Body of pancreas (tissue), 4 donors: ENCODE data around the gene LRCH1. TPM values are rescaled to one million over a fixed set of nuclear protein-coding genes. Genes with fewer than 3 reads are reported as not detected.
A peak's percentile ranks its signal among the peaks of the same experiment; 100 is the strongest.

Source experiments
- ATAC-seq: fragments of 150-250 bp; one replicate; pipeline ENCODE4 v1.9.1; 2016
- DNase-seq, 4 donors: peaks; one replicate each; pipeline ENCODE4 v3.0.0-alpha.2; 2019
- H3K27ac ChIP-seq, 4 donors: fragments of 200-600 bp; sonication (generic); 1 replicate in 3 of 4; 2 replicates in 1 of 4; pipeline versions ENCODE4 v1.5.1 to v1.6.1; 2016 to 2019; ENCODE audit warnings: mild to moderate bottlenecking in 1 of 4, mixed read lengths in 1 of 4, moderate library complexity in 1 of 4
- H3K27me3 ChIP-seq, 2 donors: fragments of 200-600 bp; sonication (generic); one replicate each; pipeline ENCODE4 v1.6.0; 2016; ENCODE audit warnings: mild to moderate bottlenecking in 1 of 2
- H3K36me3 ChIP-seq, 2 donors: fragments of 200-600 bp; sonication (generic); replicated peaks in 1 of 2; 2 replicates each; pipeline ENCODE4 v1.5.1; 2016; ENCODE audit warnings: low read depth in 2 of 2; ENCODE audit not compliant: insufficient read depth in 1 of 2
- H3K4me1 ChIP-seq: fragments of 200-600 bp; sonication (generic); one replicate; pipeline ENCODE4 v1.6.0; 2016
- H3K4me3 ChIP-seq, 2 donors: fragments of 200-600 bp; sonication (generic); 1 replicate in 1 of 2; 2 replicates in 1 of 2; pipeline ENCODE4 v1.5.1; 2016 to 2019
- H3K9me3 ChIP-seq, 3 donors: fragments of 200-600 bp; sonication (generic); 1 replicate in 2 of 3; 2 replicates in 1 of 3; pipeline ENCODE4 v1.5.1; 2016
- POLR2A ChIP-seq, 3 donors: fragments of 450-650 bp; IDR thresholded peaks; one replicate each; pipeline ENCODE4 v1.6.1; 2016; ENCODE audit warnings: antibody characterized with exemption in 3 of 3, mild to moderate bottlenecking in 2 of 3
- WGBS, 2 donors: methylation state at CpG; one replicate each; pipeline ENCODE4 v1.1.5; 2017; 5-methylcytosine and 5-hydroxymethylcytosine counted together
- intact Hi-C: fragments of 100-400 bp; cut with DNase I; formaldehyde crosslinking; loops from one replicate; pipeline ENCODE4 v1.15.1; 2023
- total RNA-seq, 2 donors: library from RNA; depleted of rRNA; stranded (reverse); fragments of >200 nt; gene quantifications; one replicate each; pipeline ENCODE4 v1.1.0, GENCODE V29; 2016
- TF ChIP-seq, protein P1 (sequence below), 7 experiments: fragments of 450-650 bp in 4 of 7; fragments of 200-600 bp in 3 of 7; sonication (generic) in 3 of 7; IDR thresholded peaks; one replicate each; pipeline ENCODE4 v1.5.1; 2016 to 2019; ENCODE audit warnings: antibody characterized with exemption in 7 of 7

LRCH1 gene
- total RNA-seq, 2 donors from 2014 or later = 7.3 to 8.6 TPM

DNA sequence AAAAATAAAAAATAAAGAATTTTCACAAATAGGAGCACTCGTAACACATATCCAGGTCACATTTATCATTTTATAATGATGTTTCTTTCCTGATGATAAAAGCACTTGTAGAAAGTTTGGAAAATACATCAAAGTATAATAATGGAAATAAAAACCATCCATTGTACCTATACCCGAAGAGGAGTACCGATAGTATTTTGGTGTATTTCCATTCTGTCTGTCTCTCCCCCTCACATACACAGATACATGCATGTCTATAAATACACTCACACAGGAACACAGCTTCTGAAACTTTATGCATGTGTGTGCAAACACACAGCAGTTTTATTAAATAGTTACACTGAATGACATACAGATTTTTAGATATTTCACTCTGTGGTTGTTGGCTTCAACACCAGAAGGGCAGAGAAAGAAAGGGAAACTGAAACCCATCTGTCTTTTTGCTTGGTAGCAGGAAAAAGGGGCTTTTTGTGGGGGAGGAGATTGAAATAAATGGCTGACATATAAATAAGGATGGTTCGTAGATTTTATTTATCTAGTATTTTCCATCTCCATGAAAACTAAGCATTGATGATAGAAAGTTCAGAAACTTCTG, 114.8 kb downstream of the LRCH1 start:
- H3K4me3 ChIP-seq = no peak overlapping the region
- TF ChIP-seq, protein P1, sequence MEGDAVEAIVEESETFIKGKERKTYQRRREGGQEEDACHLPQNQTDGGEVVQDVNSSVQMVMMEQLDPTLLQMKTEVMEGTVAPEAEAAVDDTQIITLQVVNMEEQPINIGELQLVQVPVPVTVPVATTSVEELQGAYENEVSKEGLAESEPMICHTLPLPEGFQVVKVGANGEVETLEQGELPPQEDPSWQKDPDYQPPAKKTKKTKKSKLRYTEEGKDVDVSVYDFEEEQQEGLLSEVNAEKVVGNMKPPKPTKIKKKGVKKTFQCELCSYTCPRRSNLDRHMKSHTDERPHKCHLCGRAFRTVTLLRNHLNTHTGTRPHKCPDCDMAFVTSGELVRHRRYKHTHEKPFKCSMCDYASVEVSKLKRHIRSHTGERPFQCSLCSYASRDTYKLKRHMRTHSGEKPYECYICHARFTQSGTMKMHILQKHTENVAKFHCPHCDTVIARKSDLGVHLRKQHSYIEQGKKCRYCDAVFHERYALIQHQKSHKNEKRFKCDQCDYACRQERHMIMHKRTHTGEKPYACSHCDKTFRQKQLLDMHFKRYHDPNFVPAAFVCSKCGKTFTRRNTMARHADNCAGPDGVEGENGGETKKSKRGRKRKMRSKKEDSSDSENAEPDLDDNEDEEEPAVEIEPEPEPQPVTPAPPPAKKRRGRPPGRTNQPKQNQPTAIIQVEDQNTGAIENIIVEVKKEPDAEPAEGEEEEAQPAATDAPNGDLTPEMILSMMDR (IDR thresholded peaks at IDR 0.05) = no peak
- no peak for TF ChIP-seq POLR2A (IDR thresholded peaks at IDR 0.05)
- 73 to 78% methylated on average over 4 of the region's 4 CpGs for WGBS, 2 donors

DNA sequence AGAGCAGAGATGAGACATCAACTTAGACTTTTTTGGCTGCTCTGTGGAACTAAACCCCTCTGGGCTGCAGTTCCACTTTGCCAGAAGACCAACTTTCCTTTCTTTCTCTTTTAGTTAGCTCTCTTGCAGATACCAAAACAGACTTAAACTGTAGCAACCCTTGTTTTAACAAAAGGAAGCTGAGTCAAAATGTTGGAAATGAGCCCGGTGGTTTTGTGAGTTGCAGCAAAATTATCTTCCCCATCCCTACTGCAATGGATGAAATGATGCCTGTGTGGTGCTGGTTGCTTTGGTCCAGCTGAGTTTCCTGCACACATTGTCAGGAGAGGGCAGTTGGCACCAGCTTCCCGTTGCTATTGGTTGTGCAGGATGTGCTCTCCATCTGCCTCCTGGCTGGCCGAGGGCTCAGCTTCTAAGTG, 115.3 kb downstream of the LRCH1 start:
- ATAC-seq (no peak), DNase-seq (peak in 2 of 4 donors; percentile 20 to 47)
- no peaks in the 10 kb centered on the region for H3K9me3 ChIP-seq
- 54 to 73% methylated on average over 3 of the region's 3 CpGs for WGBS, 2 donors
- H3K4me3 ChIP-seq = no peak overlapping the region
- no peaks in the 10 kb centered on the region for H3K27me3 ChIP-seq
- peak overlapping the region in 1 of 4 donors; percentile 24 for H3K27ac ChIP-seq
- peaks cover 32% of the 10 kb centered on the region for H3K4me1 ChIP-seq
- H3K36me3 ChIP-seq = no peaks in the 10 kb centered on the region
- intact Hi-C loops = no loop called here
- TF ChIP-seq, protein P1 (IDR thresholded peaks at IDR 0.05) = no peak
- no peak for TF ChIP-seq POLR2A (IDR thresholded peaks at IDR 0.05)

More for the DNA sequence above, 114.8 kb downstream of the LRCH1 start:
- intact Hi-C loops = no loop called here
- ATAC-seq = no peak
- Histone ChIP-seq H3K4me1 (peaks cover 31% of the 10 kb centered on the region), H3K36me3 (no peaks in the 10 kb centered on the region), H3K9me3 (no peaks in the 10 kb centered on the region), H3K27ac (peak overlapping the region in 1 of 4 donors; percentile 24), H3K27me3 (no peaks in the 10 kb centered on the region)
- no peak for DNase-seq

DNA sequence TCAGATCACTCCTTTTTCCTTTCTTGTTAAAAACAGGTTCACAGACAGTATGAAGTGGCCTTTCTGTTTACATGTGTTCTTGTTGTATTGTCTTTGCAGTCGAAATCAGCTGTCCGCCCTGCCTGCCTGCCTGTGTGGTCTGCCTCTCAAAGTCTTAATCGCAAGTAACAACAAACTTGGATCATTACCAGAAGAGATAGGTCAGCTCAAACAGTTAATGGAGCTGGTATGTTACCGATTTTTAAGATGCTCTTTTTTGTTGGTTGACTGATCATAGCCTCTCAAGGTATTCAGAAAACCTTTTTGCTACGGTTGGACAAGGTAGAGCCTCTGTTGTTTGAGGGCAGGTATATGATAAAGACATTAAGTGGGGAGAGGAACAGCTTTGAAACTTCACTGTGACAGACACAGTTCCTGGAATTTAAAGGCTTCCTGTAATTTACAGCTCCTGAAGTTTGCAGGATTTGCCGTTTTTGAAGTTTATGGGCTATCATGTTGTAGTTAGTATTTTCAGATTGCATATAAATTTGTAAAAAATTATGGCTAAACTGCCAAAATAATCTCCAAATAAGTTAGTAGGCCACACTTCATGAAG, 116.1 kb downstream of the LRCH1 start:
- peaks cover 25% of the 10 kb centered on the region for H3K4me1 ChIP-seq
- no peak overlapping the region for H3K27ac ChIP-seq
- 68 to 86% methylated on average over 6 of the region's 6 CpGs for WGBS, 2 donors
- TF ChIP-seq POLR2A (IDR thresholded peaks at IDR 0.05) = no peak
- TF ChIP-seq, protein P1 (IDR thresholded peaks at IDR 0.05) = no peak
- ATAC-seq (no peak), DNase-seq (no peak)
- H3K9me3 ChIP-seq = no peaks in the 10 kb centered on the region
- no peaks in the 10 kb centered on the region for H3K36me3 ChIP-seq
- intact Hi-C loops = no loop called here
- H3K4me3 ChIP-seq = no peak overlapping the region
- no peaks in the 10 kb centered on the region for H3K27me3 ChIP-seq

DNA sequence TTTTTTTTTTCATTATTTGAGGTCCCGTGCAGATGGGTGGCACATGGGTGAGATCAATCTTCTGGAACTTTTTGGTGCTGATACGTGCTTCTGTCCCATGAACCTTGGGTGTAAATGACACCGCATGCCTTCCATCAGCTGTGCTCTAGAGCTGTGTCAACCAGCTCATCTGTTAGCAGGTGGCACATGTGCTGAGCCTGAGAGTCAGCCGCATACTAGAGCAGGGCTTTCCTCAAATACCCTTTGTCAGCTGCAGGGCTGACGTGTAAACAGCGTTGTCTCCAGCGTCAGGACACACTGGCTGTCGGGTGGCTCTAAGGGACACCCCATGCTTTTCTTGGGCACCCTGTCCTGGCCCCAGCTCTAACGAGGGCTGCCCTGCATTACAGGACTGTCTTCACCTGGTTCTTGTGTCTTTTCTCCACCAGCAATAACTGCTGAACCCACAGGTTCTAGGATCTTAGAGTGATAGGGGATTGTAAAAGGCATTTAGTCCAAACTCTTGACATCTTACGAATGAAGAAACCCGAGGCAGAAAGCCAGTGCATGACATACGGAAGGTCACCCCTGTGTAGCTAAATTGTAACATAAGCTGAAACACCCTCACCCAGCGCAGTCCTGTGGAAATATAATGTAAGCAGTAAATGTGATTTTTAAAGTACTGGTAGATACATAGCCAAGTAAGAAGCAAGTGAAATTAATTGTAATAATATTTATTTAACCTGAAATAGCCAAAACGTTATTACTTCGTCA, 119.5 kb downstream of the LRCH1 start:
- Histone ChIP-seq H3K4me3 (no peak overlapping the region), H3K9me3 (no peaks in the 10 kb centered on the region), H3K27me3 (no peaks in the 10 kb centered on the region), H3K27ac (no peak overlapping the region), H3K4me1 (peaks cover 28% of the 10 kb centered on the region), H3K36me3 (no peaks in the 10 kb centered on the region)
- no peak for DNase-seq
- intact Hi-C loops = no loop called here
- ATAC-seq = no peak
- TF ChIP-seq, protein P1 (IDR thresholded peaks at IDR 0.05) = no peak
- no peak for TF ChIP-seq POLR2A (IDR thresholded peaks at IDR 0.05)
- 70 to 89% methylated on average over 15 of the region's 15 CpGs for WGBS, 2 donors
